ENCODE measurements around the gene SLC44A4.
"Not testable (repeated sequence)": the region's sequence is repeated elsewhere in the genome, so short reads cannot be mapped to it uniquely, and the experiment has no call there.

The SLC44A4 gene

DNA sequence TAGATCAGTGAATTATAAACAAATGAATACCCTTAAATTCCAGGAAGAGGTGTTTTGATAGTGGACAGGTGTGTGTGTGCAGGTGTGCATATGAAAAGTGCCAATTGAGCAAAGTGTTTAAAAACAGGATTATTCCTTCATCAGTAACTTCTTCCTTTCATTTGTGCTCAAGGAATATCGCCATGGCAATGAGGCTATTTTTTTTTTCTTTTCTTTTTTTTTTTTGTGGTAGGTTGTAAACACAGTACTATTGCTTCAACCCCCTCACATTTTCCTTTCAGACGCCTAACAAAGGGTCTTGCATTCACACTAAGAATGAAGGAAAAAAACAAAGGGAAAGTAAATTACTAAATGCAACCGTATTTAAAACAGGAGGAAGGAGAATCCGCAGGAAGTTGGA, 53.2 kb downstream of the SLC44A4 start:
- DNase-seq = no peak

DNA sequence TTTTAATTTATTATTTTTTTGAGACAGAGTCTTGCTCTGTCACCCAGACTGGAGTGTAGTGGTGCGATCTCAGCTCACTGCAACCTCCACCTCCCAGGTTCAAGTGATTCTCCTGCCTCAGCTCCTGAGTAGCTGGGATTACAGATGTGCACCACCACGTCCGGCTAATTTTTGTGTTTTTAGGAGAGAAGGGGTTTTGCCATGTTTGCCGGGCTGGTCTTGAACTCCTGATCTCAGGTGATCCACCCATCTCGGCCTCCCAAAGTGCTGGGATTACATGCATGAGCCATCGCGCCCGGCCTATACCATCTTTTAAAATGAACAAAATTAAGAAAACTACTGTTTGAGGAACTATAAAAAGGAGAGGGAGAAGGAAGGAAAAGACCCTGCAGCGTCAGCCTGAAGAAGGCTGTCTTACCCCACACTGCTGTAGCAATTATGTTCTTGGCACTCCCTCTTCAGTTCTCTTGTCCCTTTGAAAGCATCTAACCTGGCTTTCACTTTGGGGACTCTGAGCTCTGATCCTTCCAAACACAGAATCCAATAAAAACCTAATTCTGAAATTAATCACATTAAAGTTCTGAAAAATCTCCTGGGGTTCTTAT, 55.1 kb downstream of the SLC44A4 start:
- DNase-seq = not testable (repeated sequence)

DNA sequence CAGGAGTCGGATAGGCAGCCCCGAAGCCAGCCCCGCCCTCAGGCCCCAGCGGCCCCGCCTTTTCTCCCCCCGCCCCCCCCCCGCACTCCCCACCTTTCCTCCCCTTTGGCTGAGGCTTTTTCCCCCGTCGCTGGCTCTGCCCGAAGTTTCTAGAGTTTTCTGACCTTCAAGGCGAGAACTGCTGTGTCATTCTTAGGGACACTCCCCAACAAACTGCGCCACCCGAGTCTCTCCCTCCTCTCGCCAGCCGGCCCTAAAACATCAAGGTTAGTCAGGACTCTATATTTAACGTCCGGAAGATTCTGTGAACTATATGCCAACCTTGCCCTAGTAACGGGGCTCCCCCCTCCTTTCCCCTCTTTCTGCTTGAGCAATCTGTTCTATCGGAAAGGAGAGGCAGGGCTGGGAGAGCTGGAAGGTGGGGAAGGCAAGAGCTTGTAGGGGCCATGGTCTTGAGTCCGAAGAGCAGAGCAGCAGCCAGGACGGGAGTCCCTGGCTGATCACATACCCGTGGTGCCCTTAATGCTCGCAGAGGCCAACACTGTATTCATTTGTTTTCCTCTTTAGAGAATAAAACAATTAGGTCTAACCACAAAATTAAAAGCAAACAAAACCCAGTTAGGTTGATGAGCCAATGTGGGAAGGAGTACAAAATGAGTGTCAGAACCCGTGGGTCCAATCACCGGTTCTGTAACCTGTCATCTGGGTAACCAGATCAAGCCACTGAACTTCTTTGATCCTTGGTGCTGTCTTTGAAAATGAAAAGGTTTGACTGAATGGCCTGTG, 56.6 kb downstream of the SLC44A4 start:
- DNase-seq = peak; percentile 79

DNA sequence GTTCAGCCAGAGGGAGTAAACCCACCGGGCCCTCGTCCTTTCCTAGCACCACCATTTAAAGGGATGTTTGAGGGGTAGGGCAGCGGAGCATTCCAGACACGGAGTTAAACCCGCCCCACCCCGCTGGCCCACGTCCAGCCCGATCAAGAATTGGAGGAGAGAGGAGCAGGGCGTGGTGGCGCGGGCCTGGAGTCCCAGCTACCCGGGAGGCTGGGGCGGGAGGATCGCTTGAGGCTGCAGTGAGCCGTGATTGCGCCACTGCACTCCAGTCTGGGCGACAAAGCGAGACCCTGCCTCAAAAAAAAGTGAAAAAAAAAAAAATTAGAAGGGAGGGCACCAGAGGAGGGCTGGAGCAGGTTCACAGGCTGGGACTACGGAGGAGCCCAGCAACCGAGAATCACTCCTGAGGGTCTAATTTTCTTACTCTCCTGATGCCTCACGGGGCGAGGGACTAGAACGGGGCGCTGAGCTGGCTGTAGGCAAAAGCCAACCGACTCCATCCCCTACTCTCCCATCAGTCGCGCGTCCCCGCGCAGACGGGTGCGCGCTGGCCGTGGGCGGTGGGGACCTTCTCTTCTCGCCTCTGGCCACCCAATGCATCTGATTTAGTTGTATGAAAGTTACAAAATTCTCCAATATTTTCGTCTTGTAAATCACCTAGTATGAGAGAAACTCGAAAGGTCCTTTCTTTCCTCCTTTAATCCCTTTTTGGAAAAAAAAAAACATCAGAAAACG, 57.3 kb downstream of the SLC44A4 start:
- no peak for DNase-seq

DNA sequence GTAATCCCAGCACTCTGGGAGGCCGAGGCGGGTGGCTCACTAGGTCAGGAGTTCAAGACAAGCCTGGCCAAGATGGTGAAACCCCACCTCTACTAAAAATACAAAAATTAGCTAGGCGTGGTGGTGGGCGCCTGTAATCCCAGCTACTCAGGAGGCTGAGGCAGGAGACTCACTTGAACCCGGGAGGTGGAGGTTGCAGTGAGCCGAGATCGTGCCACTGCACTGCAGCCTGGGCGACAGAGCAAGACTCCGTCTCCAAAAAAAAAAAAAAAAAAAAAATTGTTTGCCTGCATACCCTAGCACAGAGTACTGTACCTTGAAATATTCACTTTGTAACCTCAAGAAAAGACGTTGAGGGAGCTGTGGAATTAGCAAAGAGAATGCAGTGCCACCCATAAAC, 58.4 kb downstream of the SLC44A4 start:
- DNase-seq = not testable (repeated sequence)

DNA sequence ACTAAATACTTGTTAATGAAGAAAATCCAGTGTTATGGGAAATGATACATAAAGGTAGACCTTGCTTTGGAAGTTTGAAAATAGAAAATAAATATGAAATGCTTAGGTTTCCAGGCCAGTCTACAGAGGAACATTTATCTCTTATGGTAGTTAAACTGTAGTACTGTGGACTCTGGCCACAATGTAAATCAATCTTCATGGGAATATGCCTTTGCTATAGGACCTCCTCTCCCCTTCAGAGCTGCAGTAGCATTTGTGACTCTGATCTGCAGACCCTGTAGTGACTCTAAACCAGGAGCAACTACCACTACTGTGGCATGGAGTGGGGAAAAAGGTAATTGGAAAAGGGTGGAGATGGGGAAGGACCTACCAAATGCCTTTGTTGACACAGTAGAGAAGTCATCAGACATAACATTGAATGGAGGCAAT, 58.9 kb downstream of the SLC44A4 start:
- DNase-seq = no peak

DNA sequence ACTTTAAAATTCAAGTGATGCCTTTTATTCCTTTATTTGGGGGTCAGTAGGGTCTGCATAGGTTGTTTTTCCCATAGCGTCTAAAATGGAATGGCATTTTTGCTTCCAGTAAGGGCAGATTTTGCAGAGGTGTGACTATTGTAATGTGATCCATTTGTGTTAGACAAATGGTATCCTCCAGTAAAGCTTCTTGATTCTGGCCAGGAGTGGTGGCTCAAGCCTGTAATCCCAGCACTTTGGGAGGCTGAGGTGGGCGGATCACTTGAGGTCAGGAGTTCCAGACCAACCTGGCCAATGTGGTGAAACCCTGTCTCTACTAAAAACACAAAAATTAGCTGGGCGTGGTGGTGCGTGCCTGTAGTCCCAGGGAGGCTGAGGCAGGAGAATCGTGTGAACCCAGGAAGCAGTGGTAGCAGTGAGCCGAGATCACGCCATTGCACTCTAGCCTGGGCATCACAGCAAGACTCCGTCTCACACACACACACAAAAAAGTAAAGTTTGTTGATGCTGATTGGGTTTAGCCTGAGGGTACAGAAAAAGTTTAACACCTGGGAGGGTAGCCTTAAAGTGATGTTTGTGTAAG, 60.8 kb downstream of the SLC44A4 start:
- DNase-seq = not testable (repeated sequence)

DNA sequence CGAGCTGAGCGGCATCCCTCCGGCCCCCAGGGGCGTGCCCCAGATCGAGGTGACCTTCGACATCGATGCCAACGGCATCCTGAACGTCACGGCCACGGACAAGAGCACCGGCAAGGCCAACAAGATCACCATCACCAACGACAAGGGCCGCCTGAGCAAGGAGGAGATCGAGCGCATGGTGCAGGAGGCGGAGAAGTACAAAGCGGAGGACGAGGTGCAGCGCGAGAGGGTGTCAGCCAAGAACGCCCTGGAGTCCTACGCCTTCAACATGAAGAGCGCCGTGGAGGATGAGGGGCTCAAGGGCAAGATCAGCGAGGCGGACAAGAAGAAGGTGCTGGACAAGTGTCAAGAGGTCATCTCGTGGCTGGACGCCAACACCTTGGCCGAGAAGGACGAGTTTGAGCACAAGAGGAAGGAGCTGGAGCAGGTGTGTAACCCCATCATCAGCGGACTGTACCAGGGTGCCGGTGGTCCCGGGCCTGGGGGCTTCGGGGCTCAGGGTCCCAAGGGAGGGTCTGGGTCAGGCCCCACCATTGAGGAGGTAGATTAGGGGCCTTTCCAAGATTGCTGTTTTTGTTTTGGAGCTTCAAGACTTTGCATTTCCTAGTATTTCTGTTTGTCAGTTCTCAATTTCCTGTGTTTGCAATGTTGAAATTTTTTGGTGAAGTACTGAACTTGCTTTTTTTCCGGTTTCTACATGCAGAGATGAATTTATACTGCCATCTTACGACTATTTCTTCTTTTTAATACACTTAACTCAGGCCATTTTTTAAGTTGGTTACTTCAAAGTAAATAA, 61.5 kb downstream of the SLC44A4 start:
- peak; percentile 56 for DNase-seq

DNA sequence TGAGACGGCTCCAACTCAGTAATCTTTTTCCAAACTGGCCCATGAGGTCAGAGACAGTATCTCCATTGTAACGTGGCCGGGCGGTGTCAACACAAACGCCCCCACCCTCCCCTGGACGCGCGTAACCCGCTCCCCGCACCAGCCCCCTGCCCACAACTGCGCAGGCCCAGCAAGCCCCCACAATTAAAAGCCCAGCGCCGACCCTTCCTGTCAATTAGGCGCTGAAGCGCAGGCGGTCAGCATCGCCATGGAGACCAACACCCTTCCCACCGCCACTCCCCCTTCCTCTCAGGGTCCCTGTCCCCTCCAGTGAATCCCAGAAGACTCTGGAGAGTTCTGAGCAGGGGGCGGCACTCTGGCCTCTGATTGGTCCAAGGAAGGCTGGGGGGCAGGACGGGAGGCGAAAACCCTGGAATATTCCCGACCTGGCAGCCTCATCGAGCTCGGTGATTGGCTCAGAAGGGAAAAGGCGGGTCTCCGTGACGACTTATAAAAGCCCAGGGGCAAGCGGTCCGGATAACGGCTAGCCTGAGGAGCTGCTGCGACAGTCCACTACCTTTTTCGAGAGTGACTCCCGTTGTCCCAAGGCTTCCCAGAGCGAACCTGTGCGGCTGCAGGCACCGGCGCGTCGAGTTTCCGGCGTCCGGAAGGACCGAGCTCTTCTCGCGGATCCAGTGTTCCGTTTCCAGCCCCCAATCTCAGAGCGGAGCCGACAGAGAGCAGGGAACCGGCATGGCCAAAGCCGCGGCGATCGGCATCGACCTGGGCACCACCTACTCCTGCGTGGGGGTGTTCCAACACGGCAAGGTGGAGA, 63.6 kb downstream of the SLC44A4 start, which contains the start of the genes HSPA1A and HSPA1L:
TSS of gene HSPA1A (plus strand) at position 519 of the 814 bp plus-strand sequence. CDS start at position 733, 214 bp downstream.
TSS of gene HSPA1L (minus strand) at position 259 of the 814 bp plus-strand sequence. CDS start 3,311 bp downstream, outside the sequence.
- peak; percentile 87 for DNase-seq

DNA sequence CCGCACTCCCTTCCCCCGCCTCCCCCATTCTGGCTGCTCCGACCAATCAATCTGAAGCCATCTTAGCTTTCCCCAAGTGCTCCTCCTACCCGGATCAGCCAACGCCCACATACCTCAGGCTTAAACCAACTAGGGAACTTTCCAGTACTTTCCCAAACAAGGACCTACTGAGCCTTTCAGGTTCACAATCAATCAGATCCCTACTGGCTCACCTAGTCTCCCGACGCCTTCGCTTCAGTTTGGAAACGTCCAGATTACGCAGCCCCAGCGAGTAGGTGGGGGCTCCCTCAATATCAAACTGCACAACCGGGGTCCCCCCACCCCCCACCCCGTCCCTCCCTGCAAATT, 64.1 kb downstream of the SLC44A4 start:
- DNase-seq = peak; percentile 76

DNA sequence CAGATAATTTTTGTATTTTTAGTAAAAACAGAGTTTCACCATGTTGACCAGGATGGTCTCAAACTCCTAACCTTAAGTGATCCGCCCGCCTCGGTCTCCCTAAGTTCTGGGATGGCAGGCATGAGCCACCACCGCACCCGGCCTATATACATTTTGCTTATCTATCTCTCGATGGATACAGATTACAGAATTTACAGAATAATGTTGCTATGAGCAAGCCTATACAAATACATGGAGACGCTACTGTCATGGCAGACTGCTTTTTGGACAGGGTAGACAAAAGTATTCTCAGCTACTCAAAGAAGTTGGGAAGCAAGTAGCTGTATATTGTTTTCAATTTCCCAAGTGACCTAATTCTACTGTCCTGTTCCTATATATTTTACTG, 65.3 kb downstream of the SLC44A4 start:
- DNase-seq = no peak

All from CD4-positive, alpha-beta T cell treated with Interleukin-12 subunit alpha and Interleukin-12 subunit beta, for 1 hour (primary cell).